ENCODE measurements around the gene TEAD4.
A peak's percentile ranks its signal among the peaks of the same experiment; 100 is the strongest.

Gene TEAD4

GRCh38 chr12:2960390-2960956 lies 1.3 kb downstream of the TEAD4 start:
- H3K27ac ChIP-seq = peak overlapping the region; percentile 98
- no peak for TF ChIP-seq ZFX (IDR thresholded peaks at IDR 0.05; ENCODE audit: borderline replicate concordance)
- TF ChIP-seq CTCF (IDR thresholded peaks at IDR 0.05) = no peak

DNA sequence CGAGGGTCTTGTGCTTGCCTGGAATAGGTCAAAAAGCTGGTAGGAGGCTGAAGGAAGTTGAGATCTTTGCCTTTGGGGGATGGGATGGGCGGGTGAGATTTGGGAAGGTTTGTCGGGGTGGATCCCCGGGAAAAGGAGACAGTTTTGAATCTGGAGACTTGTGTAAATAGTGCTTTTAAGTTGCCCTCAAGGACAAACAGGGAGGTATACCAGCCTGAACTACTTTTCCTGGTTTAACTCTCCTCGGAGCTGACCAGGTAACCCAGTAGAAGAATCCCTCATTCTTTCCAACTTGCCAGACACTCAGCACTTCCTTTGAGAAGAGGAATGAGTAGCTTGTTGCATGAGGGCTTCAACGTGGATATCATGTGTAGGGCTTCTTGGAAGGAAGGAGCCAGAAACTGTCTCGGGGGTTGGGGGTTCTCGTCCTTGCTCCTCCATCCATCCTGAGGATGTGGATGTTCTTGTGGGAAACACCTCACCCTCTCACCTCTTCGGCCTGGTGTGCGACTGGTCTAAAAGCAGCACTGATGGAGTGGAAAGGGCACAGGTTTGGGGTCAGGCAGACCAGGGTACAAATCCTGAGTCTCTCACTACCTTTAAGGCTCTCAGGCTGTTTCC lies 1.9 kb downstream of the TEAD4 start:
- peak overlapping the region; percentile 98 for H3K27ac ChIP-seq
- TF ChIP-seq ZFX (IDR thresholded peaks at IDR 0.05; ENCODE audit: borderline replicate concordance) (no peak), CTCF (IDR thresholded peaks at IDR 0.05) (no peak)

DNA sequence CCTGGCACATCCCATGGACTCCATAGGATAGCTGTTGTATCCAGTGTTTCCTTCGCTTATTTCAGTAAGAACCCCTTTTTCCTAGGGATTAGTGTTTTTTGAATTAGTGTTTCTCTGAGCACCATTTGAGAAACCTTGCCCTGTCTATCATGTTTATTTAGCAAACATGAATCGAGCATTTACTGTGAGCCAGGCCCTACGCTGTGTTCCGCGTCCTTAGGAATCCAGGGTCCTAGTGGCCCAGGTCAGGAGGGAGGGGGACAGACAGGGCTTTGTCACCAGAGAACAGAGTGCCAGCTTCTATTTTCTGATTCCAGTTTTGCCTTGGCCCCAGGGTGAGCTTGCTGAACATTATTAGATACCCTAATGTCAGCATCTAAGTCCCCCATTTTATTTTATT lies 2.5 kb downstream of the TEAD4 start:
- no peak for TF ChIP-seq CTCF (IDR thresholded peaks at IDR 0.05)
- no peak for TF ChIP-seq ZFX (IDR thresholded peaks at IDR 0.05; ENCODE audit: borderline replicate concordance)
- no peak overlapping the region for H3K27ac ChIP-seq

GRCh38 chr12:2963154-2963759 lies 4.1 kb downstream of the TEAD4 start:
- TF ChIP-seq ZFX (IDR thresholded peaks at IDR 0.05; ENCODE audit: borderline replicate concordance) (no peak), CTCF (IDR thresholded peaks at IDR 0.05) (no peak)
- H3K27ac ChIP-seq = no peak overlapping the region

GRCh38 chr12:2963760-2964292 lies 4.6 kb downstream of the TEAD4 start:
- TF ChIP-seq CTCF (IDR thresholded peaks at IDR 0.05) (no peak), ZFX (IDR thresholded peaks at IDR 0.05; ENCODE audit: borderline replicate concordance) (no peak)
- no peak overlapping the region for H3K27ac ChIP-seq

- no peak overlapping the region for H3K27ac ChIP-seq
- TF ChIP-seq ZFX (IDR thresholded peaks at IDR 0.05; ENCODE audit: borderline replicate concordance) = no peak
- no peak for TF ChIP-seq CTCF (IDR thresholded peaks at IDR 0.05)
These were observed 8.5 kb downstream of the TEAD4 start for GRCh38 chr12:2967651-2968050.

DNA sequence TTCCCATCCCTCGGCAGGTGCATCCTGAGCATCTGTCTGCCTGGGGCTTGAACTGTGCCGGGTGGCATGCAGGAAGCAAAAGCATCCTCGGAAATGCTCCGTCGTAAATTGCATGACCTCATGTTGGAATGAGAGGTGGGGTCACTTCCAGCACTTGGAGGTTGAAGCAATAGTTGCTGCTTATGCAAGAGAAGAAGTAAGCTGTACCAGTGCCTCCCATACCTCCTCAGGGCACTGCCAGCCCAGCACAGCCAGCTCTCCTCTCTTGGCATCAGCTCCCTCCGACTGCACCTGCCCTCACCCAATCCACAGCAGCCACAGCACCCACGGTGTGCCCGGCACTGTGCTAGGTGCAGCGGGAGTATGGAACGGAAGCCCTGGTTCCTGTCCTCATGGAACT lies 11.5 kb downstream of the TEAD4 start:
- H3K27ac ChIP-seq = no peak overlapping the region
- no peak for TF ChIP-seq CTCF (IDR thresholded peaks at IDR 0.05)
- TF ChIP-seq ZFX (IDR thresholded peaks at IDR 0.05; ENCODE audit: borderline replicate concordance) = no peak

Measured in 22Rv1 (cell line).